Measurements from ENCODE around the gene PM20D2.

DNA sequence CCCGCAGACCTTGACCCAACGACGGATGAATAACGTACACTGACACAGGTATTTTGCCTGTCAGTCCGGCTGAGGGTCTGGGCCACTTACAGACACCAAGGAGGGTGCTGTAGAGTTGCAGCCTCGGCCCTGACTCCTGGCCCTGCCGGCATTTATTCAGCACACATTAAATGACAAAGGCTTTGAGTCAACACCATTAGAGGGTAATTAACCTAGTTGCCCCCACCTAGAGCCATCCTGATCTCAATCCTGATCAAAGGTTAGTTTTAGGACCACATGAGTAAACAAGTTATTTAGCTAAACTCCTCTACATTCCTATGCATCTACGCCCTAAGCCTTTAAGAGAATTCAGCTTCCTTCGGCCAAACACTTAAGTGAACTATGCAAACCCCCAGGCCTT lies 11.9 kb upstream of the PM20D2 start:
- TF ChIP-seq EZH2 (IDR thresholded peaks at IDR 0.05; ENCODE audit: low read depth) (no peak), CTCF (conservative IDR thresholded peaks at IDR 0.05) (no peak)
